ENCODE data around the gene FRMD4A. TPM values are rescaled to one million over a fixed set of nuclear protein-coding genes. Genes with fewer than 3 reads are reported as not detected.
A peak's percentile ranks its signal among the peaks of the same experiment; 100 is the strongest.

Gene FRMD4A
- total RNA-seq, 2 experiments from 2014 or later, result 3.1 to 3.7 TPM

- no peaks in the 10 kb centered on the region for H3K36me3 ChIP-seq (ENCODE audit: insufficient read depth, low read length)
- peaks cover 26% of the 10 kb centered on the region for H3K4me1 ChIP-seq (ENCODE audit: insufficient read depth, low read length)
- peaks cover 3% of the 10 kb centered on the region for H3K36me3 Mint-ChIP-seq (ENCODE audit: low read depth)
- ChIA-PET CTCF (interaction anchor here (0.7 to 6.2 kb wide), 3 partner anchors 10 to 402 kb away, joined by 3 to 27 read pairs (median 7); no protein-coding TSS in a partner anchor), POLR2A (interaction anchor here (0.8 kb wide), 1 partner anchor 911 kb away, joined by 3 read pairs; the partner anchor contains the start of gene RPP38)
- no peak overlapping the region for H3K27ac ChIP-seq (ENCODE audit: low read depth in 1 of 2, low read length in 2 of 2)
- TF ChIP-seq, protein P1, sequence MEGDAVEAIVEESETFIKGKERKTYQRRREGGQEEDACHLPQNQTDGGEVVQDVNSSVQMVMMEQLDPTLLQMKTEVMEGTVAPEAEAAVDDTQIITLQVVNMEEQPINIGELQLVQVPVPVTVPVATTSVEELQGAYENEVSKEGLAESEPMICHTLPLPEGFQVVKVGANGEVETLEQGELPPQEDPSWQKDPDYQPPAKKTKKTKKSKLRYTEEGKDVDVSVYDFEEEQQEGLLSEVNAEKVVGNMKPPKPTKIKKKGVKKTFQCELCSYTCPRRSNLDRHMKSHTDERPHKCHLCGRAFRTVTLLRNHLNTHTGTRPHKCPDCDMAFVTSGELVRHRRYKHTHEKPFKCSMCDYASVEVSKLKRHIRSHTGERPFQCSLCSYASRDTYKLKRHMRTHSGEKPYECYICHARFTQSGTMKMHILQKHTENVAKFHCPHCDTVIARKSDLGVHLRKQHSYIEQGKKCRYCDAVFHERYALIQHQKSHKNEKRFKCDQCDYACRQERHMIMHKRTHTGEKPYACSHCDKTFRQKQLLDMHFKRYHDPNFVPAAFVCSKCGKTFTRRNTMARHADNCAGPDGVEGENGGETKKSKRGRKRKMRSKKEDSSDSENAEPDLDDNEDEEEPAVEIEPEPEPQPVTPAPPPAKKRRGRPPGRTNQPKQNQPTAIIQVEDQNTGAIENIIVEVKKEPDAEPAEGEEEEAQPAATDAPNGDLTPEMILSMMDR (IDR thresholded peaks at IDR 0.05), result no peak
- H3K27me3 Mint-ChIP-seq, result peaks cover 20% of the 10 kb centered on the region
- H3K27ac Mint-ChIP-seq, result peak overlapping the region; percentile 91
- DNase-seq (peak in 3 of 14 experiments; percentile 2 to 44 (median 30)), ATAC-seq (ENCODE audit: poor library complexity) (no peak)
- H3K9me3 Mint-ChIP-seq, result no peaks in the 10 kb centered on the region
- H3K4me3 Mint-ChIP-seq, result peak overlapping the region; percentile 23
- H3K4me3 ChIP-seq (ENCODE audit: low read length), result no peak overlapping the region
- intact Hi-C loops (cut with DNase I, micrococcal nuclease), result loop anchor here in 1 of 2 experiments (10.0 kb wide), 1 partner anchor 649 kb away; the partner anchor contains the start of genes CDNF, HSPA14 and MSANTD7
- peaks cover 11 to 24% of the 10 kb centered on the region in 2 experiments for H3K27me3 ChIP-seq (ENCODE audit: control insufficient read depth in 1 of 2, insufficient read depth in 2 of 2, low read length in 2 of 2)
- H3K9me3 ChIP-seq (ENCODE audit: control insufficient read depth in 1 of 2, insufficient read depth in 1 of 2, low read length in 2 of 2), result no peaks in the 10 kb centered on the region
- peaks cover 20% of the 10 kb centered on the region for H3K4me1 Mint-ChIP-seq (ENCODE audit: low read depth)
Observed at GRCh38 chr10:14186245-14186644, 144.5 kb downstream of the FRMD4A start.

- intact Hi-C loops (cut with DNase I, micrococcal nuclease), result loop anchor here (1.0 to 10.0 kb wide), 4 partner anchors 177 to 649 kb away; partner anchors contain the start of genes CDNF (in 1 of the 2), HSPA14 (in 1 of the 2) and MSANTD7 (in 1 of the 2)
- Histone ChIP-seq H3K4me3 (ENCODE audit: low read length) (peak overlapping the region; percentile 46), H3K4me1 (ENCODE audit: insufficient read depth, low read length) (peaks cover 26% of the 10 kb centered on the region), H3K27ac (ENCODE audit: low read depth in 1 of 2, low read length in 2 of 2) (peak overlapping the region; percentile 52 to 85), H3K36me3 (ENCODE audit: insufficient read depth, low read length) (no peaks in the 10 kb centered on the region), H3K9me3 (ENCODE audit: control insufficient read depth in 1 of 2, insufficient read depth in 1 of 2, low read length in 2 of 2) (no peaks in the 10 kb centered on the region), H3K27me3 (ENCODE audit: control insufficient read depth in 1 of 2, insufficient read depth in 2 of 2, low read length in 2 of 2) (peaks cover 19 to 26% of the 10 kb centered on the region in 2 experiments)
- ATAC-seq (ENCODE audit: poor library complexity), result peak; percentile 68
- DNase-seq, result peak in 12 of 14 experiments; percentile 10 to 89 (median 26)
- peaks cover 20% of the 10 kb centered on the region for H3K4me1 Mint-ChIP-seq (ENCODE audit: low read depth)
- H3K27ac Mint-ChIP-seq, result peak overlapping the region; percentile 91
- CTCF ChIA-PET, result interaction anchor here (1.5 to 6.2 kb wide), 3 partner anchors 11 to 402 kb away, joined by 3 to 27 read pairs (median 7); no protein-coding TSS in a partner anchor
- H3K27me3 Mint-ChIP-seq, result peaks cover 28% of the 10 kb centered on the region
- H3K36me3 Mint-ChIP-seq (ENCODE audit: low read depth), result peaks cover 3% of the 10 kb centered on the region
- TF ChIP-seq, protein P1 (IDR thresholded peaks at IDR 0.05), result no peak
- H3K9me3 Mint-ChIP-seq, result no peaks in the 10 kb centered on the region
- POLR2A ChIA-PET, result interaction anchor here (0.6 to 2.3 kb wide), 12 partner anchors 11 to 912 kb away, joined by 3 to 19 read pairs (median 4); partner anchors contain the start of genes CDNF, DCLRE1C, HSPA14 and MSANTD7
- H3K4me3 Mint-ChIP-seq, result peak overlapping the region; percentile 77
Observed at GRCh38 chr10:14185316-14186045, 145.2 kb downstream of the FRMD4A start.

GRCh38 chr10:14184841-14185315 is 145.8 kb downstream of the FRMD4A start:
- TF ChIP-seq, protein P1 (IDR thresholded peaks at IDR 0.05), result no peak
- ATAC-seq (ENCODE audit: poor library complexity) (peak; percentile 76), DNase-seq (peak in 12 of 14 experiments; percentile 16 to 88 (median 42))
- no peaks in the 10 kb centered on the region for H3K9me3 Mint-ChIP-seq
- peak overlapping the region; percentile 91 for H3K27ac Mint-ChIP-seq
- peaks cover 20% of the 10 kb centered on the region for H3K4me1 Mint-ChIP-seq (ENCODE audit: low read depth)
- POLR2A ChIA-PET, result interaction anchor here (0.6 to 2.3 kb wide), 9 partner anchors 11 to 769 kb away, joined by 3 to 19 read pairs (median 4); partner anchors contain the start of genes CDNF, DCLRE1C, HSPA14 and MSANTD7
- Histone ChIP-seq H3K27ac (ENCODE audit: low read depth in 1 of 2, low read length in 2 of 2) (peak overlapping the region; percentile 52 to 85), H3K27me3 (ENCODE audit: control insufficient read depth in 1 of 2, insufficient read depth in 2 of 2, low read length in 2 of 2) (peaks cover 22 to 26% of the 10 kb centered on the region in 2 experiments), H3K4me1 (ENCODE audit: insufficient read depth, low read length) (peaks cover 26% of the 10 kb centered on the region), H3K36me3 (ENCODE audit: insufficient read depth, low read length) (no peaks in the 10 kb centered on the region), H3K9me3 (ENCODE audit: control insufficient read depth in 1 of 2, insufficient read depth in 1 of 2, low read length in 2 of 2) (no peaks in the 10 kb centered on the region), H3K4me3 (ENCODE audit: low read length) (peak overlapping the region; percentile 46)
- intact Hi-C loops (cut with DNase I, micrococcal nuclease), result loop anchor here (1.0 to 10.0 kb wide), 4 partner anchors 176 to 650 kb away; partner anchors contain the start of genes CDNF (in 1 of the 2), HSPA14 (in 1 of the 2) and MSANTD7 (in 1 of the 2)
- CTCF ChIA-PET, result interaction anchor here (1.5 to 6.2 kb wide), 4 partner anchors 12 to 598 kb away, joined by 3 to 27 read pairs (median 6); partner anchors contain the start of gene PRPF18
- H3K4me3 Mint-ChIP-seq, result peak overlapping the region; percentile 77
- peaks cover 34% of the 10 kb centered on the region for H3K27me3 Mint-ChIP-seq
- peaks cover 3% of the 10 kb centered on the region for H3K36me3 Mint-ChIP-seq (ENCODE audit: low read depth)
